ENCODE data around the gene ELFN1. TPM values are rescaled to one million over a fixed set of nuclear protein-coding genes. Genes with fewer than 3 reads are reported as not detected.

Gene ELFN1
- total RNA-seq, 4 donors from 2014 or later, result 0.42 to 3.7 (median 1.3) TPM

DNA sequence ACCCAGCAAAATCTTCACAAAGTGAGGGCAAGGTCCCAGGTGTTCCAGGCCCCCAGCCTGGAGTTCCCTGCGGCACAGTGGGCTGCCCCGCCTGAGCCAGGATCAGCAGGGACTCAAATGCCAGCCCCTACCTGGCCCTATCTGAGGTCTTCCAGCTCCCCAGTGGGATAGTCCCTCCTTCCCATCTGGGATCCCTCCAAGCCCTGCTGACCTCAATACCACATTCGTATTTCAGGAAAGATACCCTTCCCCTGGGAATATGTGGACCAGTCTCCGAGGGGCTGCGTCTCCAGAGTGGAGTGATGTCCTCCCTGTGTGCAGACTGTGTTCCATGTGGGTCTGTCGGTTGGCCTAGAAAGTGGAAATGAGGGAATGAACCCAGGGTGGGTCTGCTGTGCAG is 40.9 kb downstream of the ELFN1 start:
- no CpG with 5 or more reads among the region's 6 CpGs for WGBS, 2 donors (ENCODE audit: low coverage in 1 of 2)
- Histone ChIP-seq H3K9me3 (peaks cover 0 to 13% (median 0%) of the 10 kb centered on the region in 3 donors), H3K4me1 (peaks cover 0 to 8% (median 0%) of the 10 kb centered on the region in 3 donors), H3K4me3 (no peak overlapping the region), H3K27ac (no peak overlapping the region), H3K27me3 (peaks cover 42% of the 10 kb centered on the region), H3K36me3 (no peaks in the 10 kb centered on the region)
- ATAC-seq, result no peak
- TF ChIP-seq, protein P1, sequence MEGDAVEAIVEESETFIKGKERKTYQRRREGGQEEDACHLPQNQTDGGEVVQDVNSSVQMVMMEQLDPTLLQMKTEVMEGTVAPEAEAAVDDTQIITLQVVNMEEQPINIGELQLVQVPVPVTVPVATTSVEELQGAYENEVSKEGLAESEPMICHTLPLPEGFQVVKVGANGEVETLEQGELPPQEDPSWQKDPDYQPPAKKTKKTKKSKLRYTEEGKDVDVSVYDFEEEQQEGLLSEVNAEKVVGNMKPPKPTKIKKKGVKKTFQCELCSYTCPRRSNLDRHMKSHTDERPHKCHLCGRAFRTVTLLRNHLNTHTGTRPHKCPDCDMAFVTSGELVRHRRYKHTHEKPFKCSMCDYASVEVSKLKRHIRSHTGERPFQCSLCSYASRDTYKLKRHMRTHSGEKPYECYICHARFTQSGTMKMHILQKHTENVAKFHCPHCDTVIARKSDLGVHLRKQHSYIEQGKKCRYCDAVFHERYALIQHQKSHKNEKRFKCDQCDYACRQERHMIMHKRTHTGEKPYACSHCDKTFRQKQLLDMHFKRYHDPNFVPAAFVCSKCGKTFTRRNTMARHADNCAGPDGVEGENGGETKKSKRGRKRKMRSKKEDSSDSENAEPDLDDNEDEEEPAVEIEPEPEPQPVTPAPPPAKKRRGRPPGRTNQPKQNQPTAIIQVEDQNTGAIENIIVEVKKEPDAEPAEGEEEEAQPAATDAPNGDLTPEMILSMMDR (IDR thresholded peaks at IDR 0.05), result no peak
- no peak for TF ChIP-seq POLR2A (IDR thresholded peaks at IDR 0.05)
- TF ChIP-seq POLR2AphosphoS5 (IDR thresholded peaks at IDR 0.05), result no peak
- TF ChIP-seq EP300 (IDR thresholded peaks at IDR 0.05), result no peak

DNA sequence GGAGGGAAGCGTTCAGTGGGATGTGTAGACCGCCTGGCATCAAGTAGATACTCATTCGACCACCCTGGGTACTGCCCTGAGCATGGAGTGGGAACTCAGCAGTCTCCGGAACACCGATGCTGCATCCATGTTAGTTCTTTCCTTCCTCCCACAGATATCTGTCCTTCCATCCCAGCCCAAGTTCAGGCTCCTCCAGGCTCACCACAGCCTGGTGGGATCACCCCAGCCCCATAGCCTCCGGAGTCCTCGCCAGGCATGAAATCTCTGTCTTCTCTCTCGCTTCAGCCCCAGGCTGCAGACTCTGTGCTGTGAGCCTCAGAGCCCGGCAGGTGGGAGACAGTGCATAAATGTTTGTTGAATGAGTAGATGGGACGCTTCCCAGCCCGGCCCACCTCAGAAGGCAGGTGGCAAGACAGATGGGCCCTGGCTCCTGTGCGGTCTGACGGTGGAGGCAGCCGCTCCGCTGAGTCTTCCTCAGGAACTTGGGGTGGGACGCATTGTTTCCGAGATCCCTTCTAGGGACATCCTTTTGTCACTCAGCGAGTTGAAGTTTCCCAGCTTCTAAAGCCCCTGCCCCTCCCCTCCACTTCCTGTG is 42.9 kb downstream of the ELFN1 start:
- ATAC-seq, result no peak
- Histone ChIP-seq H3K36me3 (no peaks in the 10 kb centered on the region), H3K9me3 (peaks cover 0 to 13% (median 0%) of the 10 kb centered on the region in 3 donors), H3K4me3 (no peak overlapping the region), H3K27me3 (peaks cover 55% of the 10 kb centered on the region), H3K4me1 (peaks cover 0 to 8% (median 0%) of the 10 kb centered on the region in 3 donors), H3K27ac (no peak overlapping the region)
- TF ChIP-seq, protein P1 (IDR thresholded peaks at IDR 0.05), result no peak
- no peak for TF ChIP-seq POLR2AphosphoS5 (IDR thresholded peaks at IDR 0.05)
- TF ChIP-seq EP300 (IDR thresholded peaks at IDR 0.05), result no peak
- TF ChIP-seq POLR2A (IDR thresholded peaks at IDR 0.05), result no peak
- 85% methylated on average over 12 of the region's 18 CpGs; no CpG with 5 or more reads in 1 of the 2 donors for WGBS, 2 donors (ENCODE audit: low coverage in 1 of 2)

DNA sequence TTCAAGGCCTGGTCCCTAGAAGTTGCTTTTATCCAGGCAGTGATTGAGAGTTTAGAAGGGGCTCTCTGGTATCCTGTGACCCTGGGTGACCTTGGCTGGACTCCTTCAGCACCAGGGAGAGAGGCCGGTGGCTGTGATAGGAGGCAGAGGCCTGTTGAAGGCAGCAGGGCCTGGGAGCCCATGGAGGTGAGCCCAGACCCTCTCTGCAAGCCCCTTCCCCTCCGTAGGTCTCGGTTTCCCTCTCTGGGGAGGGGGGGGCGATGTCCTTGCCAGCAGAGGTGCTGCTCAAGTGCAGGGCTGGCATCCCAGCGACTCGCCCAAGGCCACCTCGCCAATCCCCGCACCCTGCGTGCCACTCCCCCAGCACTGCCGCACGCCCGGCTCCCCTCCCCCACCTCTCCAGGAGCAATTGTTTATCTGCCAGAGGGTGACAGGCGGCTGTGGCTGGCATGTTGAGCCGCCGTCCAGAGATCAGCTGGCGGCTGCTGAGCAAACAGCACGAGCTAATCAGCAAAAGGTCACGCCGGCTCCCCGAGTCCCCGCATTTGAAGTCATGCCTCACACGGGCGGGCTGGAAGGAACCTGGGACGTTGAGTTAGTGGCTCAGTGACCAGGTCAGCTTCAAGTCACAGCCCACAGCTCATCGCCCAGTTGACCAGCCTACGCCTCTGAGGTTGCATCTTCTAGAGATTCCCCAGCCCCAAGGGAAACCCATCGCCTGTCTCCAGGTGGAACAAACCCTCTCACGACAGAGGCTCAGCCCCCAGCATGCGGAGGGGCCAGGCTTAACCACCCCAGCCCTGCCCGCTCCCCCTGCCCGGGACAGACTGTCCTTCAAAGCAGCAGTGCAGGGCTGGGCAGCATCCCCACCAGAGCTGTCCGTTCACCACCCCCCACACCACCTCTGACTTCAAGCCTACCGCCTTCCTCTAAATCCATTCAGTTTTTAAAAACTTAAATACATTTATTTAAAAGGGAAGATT is 43.7 kb downstream of the ELFN1 start:
- H3K27ac ChIP-seq, result no peak overlapping the region
- H3K4me1 ChIP-seq, result peaks cover 0 to 8% (median 0%) of the 10 kb centered on the region in 3 donors
- ATAC-seq, result no peak
- H3K4me3 ChIP-seq, result no peak overlapping the region
- H3K27me3 ChIP-seq, result peaks cover 53% of the 10 kb centered on the region
- no peaks in the 10 kb centered on the region for H3K36me3 ChIP-seq
- TF ChIP-seq, protein P1 (IDR thresholded peaks at IDR 0.05), result no peak
- no peak for TF ChIP-seq POLR2AphosphoS5 (IDR thresholded peaks at IDR 0.05)
- no peak for TF ChIP-seq POLR2A (IDR thresholded peaks at IDR 0.05)
- no peak for TF ChIP-seq EP300 (IDR thresholded peaks at IDR 0.05)
- H3K9me3 ChIP-seq, result peaks cover 0 to 13% (median 0%) of the 10 kb centered on the region in 3 donors
- WGBS, 2 donors (ENCODE audit: low coverage in 1 of 2), result 82 to 89% methylated on average over 4 to 5 of the region's 33 CpGs

DNA sequence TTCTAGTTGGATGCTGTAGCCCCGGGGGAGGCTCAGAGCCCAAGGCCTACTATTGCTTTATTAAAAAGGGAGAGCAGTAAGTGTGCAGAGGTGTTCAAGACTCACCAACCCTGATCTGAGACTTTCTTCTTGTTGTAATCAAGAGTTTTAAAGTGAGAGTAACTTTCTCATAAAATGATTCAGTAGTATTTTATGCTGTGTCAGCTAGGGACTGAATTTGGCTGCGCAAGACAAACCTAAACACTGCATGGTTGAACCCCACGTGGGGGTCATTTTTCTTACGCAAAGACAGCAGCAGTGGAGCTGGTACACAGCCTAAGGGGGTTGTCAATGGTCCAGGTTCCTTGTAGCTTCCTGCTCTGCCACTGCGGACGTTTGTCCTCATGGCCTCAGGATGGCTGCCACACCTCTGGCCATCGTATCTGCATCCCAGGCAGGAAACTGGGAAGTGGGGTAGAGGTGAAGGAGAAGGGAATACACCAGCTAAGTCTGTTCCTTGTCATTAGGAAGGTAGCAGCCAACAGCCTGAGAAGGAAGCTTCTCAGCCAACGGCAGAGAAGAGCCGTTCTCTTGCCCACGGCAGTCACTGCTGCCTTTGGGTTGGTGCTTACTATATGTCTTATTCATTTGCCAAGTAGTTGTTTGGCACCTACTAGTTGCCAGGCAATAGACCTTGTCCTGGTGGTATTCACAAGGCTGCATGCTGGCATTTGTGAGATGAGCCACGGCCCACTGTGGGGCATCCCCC is 44.7 kb downstream of the ELFN1 start:
- H3K9me3 ChIP-seq, result peaks cover 0 to 8% (median 0%) of the 10 kb centered on the region in 3 donors
- no peak overlapping the region for H3K27ac ChIP-seq
- peaks cover 0 to 8% (median 0%) of the 10 kb centered on the region in 3 donors for H3K4me1 ChIP-seq
- TF ChIP-seq POLR2AphosphoS5 (IDR thresholded peaks at IDR 0.05) (no peak), EP300 (IDR thresholded peaks at IDR 0.05) (no peak), POLR2A (IDR thresholded peaks at IDR 0.05) (no peak)
- TF ChIP-seq, protein P1 (IDR thresholded peaks at IDR 0.05), result no peak
- no peaks in the 10 kb centered on the region for H3K36me3 ChIP-seq
- no peak for ATAC-seq
- 87 to 89% methylated on average over 5 to 7 of the region's 11 CpGs for WGBS, 2 donors (ENCODE audit: low coverage in 1 of 2)
- no peak overlapping the region for H3K4me3 ChIP-seq
- peaks cover 47% of the 10 kb centered on the region for H3K27me3 ChIP-seq

Measured in gastroesophageal sphincter (tissue), 4 donors.